Cardiac septum (tissue), 1 donor: ENCODE measurements around the gene ARHGAP45. TPM values are rescaled to one million over a fixed set of nuclear protein-coding genes. Genes with fewer than 3 reads are reported as not detected.
"Not testable (repeated sequence)": the region's sequence is repeated elsewhere in the genome, so short reads cannot be mapped to it uniquely, and the experiment has no call there.

Source experiments
- DNase-seq: peaks from one replicate; pipeline ENCODE4 v3.0.0-alpha.2; 2020; ENCODE audit warnings: low spot score
- intact Hi-C: fragments of 100-400 bp; cut with DNase I; formaldehyde crosslinking; loops from one replicate; pipeline ENCODE4 v1.14.0; 2022
- total RNA-seq: library from RNA; stranded (reverse); fragmentation: NEBNext Ultra II Directional; extraction: Animal tissue kit (Norgen Biotek cat#: 25700); gene quantifications from one replicate; pipeline ENCODE4 v1.2.1, GENCODE V29; 2021
- donor health status: DM: no; HTN: no; CAD: no.

Gene ARHGAP45
- total RNA-seq, 1 donor from 2014 or later, result 3.7 TPM

GRCh38 chr19:1109697-1110671 is 43.0 kb downstream of the ARHGAP45 start:
- no peak for DNase-seq
- intact Hi-C loops, result loop anchor here (5.0 kb wide), 1 partner anchor 82 kb away; no protein-coding TSS in a partner anchor

- DNase-seq, result no peak
- intact Hi-C loops, result loop anchor here (5.0 kb wide), 1 partner anchor 81 kb away; no protein-coding TSS in a partner anchor
These were observed 44.1 kb downstream of the ARHGAP45 start for GRCh38 chr19:1110809-1111640.

- DNase-seq, result no peak
- intact Hi-C loops, result loop anchor here (5.0 kb wide), 1 partner anchor 81 kb away; no protein-coding TSS in a partner anchor
These were observed 44.8 kb downstream of the ARHGAP45 start for GRCh38 chr19:1111641-1112267.

GRCh38 chr19:1112268-1113029 is 45.5 kb downstream of the ARHGAP45 start:
- intact Hi-C loops, result loop anchor here (5.0 kb wide), 1 partner anchor 80 kb away; no protein-coding TSS in a partner anchor
- DNase-seq, result no peak

- DNase-seq, result peak; percentile 95
- intact Hi-C loops, result loop anchor here (5.0 kb wide), 1 partner anchor 79 kb away; no protein-coding TSS in a partner anchor
These were observed 46.3 kb downstream of the ARHGAP45 start for GRCh38 chr19:1113030-1113985.

- no peak for DNase-seq
- intact Hi-C loops, result loop anchor here (5.0 kb wide), 1 partner anchor 78 kb away; no protein-coding TSS in a partner anchor
These were observed 47.1 kb downstream of the ARHGAP45 start for GRCh38 chr19:1113986-1114483.

GRCh38 chr19:1114728-1115127 is 47.8 kb downstream of the ARHGAP45 start:
- intact Hi-C loops, result loop anchor here (5.0 kb wide), 1 partner anchor 78 kb away; no protein-coding TSS in a partner anchor
- not testable (repeated sequence) for DNase-seq

GRCh38 chr19:1115646-1116420 is 48.9 kb downstream of the ARHGAP45 start:
- intact Hi-C loops, result no loop called here
- no peak for DNase-seq

GRCh38 chr19:1116726-1117581 is 50.0 kb downstream of the ARHGAP45 start:
- DNase-seq, result no peak
- intact Hi-C loops, result no loop called here

GRCh38 chr19:1117654-1118053 is 50.7 kb downstream of the ARHGAP45 start:
- DNase-seq, result no peak
- intact Hi-C loops, result no loop called here

- no peak for DNase-seq
- intact Hi-C loops, result no loop called here
These were observed 52.0 kb downstream of the ARHGAP45 start for GRCh38 chr19:1118999-1119398.

GRCh38 chr19:1119475-1120217 is 52.7 kb downstream of the ARHGAP45 start:
- no peak for DNase-seq
- intact Hi-C loops, result no loop called here

- DNase-seq, result no peak
- intact Hi-C loops, result no loop called here
These were observed 54.4 kb downstream of the ARHGAP45 start for GRCh38 chr19:1121395-1121794.

- DNase-seq, result no peak
- intact Hi-C loops, result no loop called here
These were observed 55.3 kb downstream of the ARHGAP45 start for GRCh38 chr19:1122021-1122971.
